Measurements from ENCODE around the gene RNF41.

GRCh38 chr12:56260921-56261320, 39.2 kb upstream of the RNF41 start:
- TF ChIP-seq IRF1 (CRISPR knock-in tag; IDR thresholded peaks at IDR 0.05; ENCODE audit: low read depth) (no peak), BCLAF1 (IDR thresholded peaks at IDR 0.05) (no peak)

Data from HepG2 (cell line).